H9 (cell line): ENCODE results near the gene TBC1D8B. TPM values are rescaled to one million over a fixed set of nuclear protein-coding genes. Genes with fewer than 3 reads are reported as not detected.

Experiments
- DNase-seq: peaks from one replicate; pipeline ENCODE4 v3.0.0-alpha.2; 2017
- H2AFZ ChIP-seq: one replicate; pipeline ENCODE4 v1.6.1; 2013; ENCODE audit warnings: mild to moderate bottlenecking, low read length, control low read depth, moderate library complexity
- H2AK5ac ChIP-seq: 2 replicates; pipeline ENCODE4 v1.6.1; 2013; ENCODE audit warnings: low read length, control low read depth, mixed read lengths; ENCODE audit not compliant: insufficient read length
- H2BK120ac ChIP-seq: one replicate; pipeline ENCODE4 v1.6.1; 2013; ENCODE audit warnings: low read depth, mild to moderate bottlenecking, low read length, control low read depth, inconsistent platforms; ENCODE audit not compliant: poor library complexity, severe bottlenecking
- H2BK12ac ChIP-seq: 2 replicates; pipeline ENCODE4 v1.6.1; 2013; ENCODE audit warnings: low read length, control low read depth, mixed read lengths, low read depth; ENCODE audit not compliant: insufficient read length
- H2BK15ac ChIP-seq: 2 replicates; pipeline ENCODE4 v1.6.1; 2013; ENCODE audit warnings: low read depth, low read length, control low read depth
- H2BK20ac ChIP-seq: one replicate; pipeline ENCODE4 v1.6.1; 2013; ENCODE audit warnings: low read depth, mild to moderate bottlenecking, low read length, control low read depth, inconsistent platforms; ENCODE audit not compliant: poor library complexity, severe bottlenecking
- H2BK5ac ChIP-seq: 2 replicates; pipeline ENCODE4 v1.6.1; 2013; ENCODE audit warnings: low read length, control low read depth, mixed read lengths; ENCODE audit not compliant: insufficient read length
- H3K14ac ChIP-seq: 2 replicates; pipeline ENCODE4 v1.6.1; 2013; ENCODE audit warnings: low read length, control low read depth; ENCODE audit not compliant: insufficient read depth
- H3K18ac ChIP-seq: 2 replicates; pipeline ENCODE4 v1.6.1; 2013; ENCODE audit warnings: low read depth, mild to moderate bottlenecking, mixed read lengths, low read length, control low read depth; ENCODE audit not compliant: insufficient read length
- H3K23ac ChIP-seq: 2 replicates; pipeline ENCODE4 v1.6.1; 2013; ENCODE audit warnings: low read length, control low read depth, mixed read lengths, low read depth; ENCODE audit not compliant: insufficient read length
- H3K23me2 ChIP-seq: 2 replicates; pipeline ENCODE4 v1.6.1; 2013; ENCODE audit warnings: low read depth, mild to moderate bottlenecking, mixed read lengths, low read length, control low read depth; ENCODE audit not compliant: insufficient read length, poor library complexity, severe bottlenecking
- H3K27ac ChIP-seq: 2 replicates; pipeline ENCODE4 v1.5.1; 2013; ENCODE audit warnings: low read length, control low read depth, mixed read lengths, low read depth; ENCODE audit not compliant: insufficient read length
- H3K27me3 ChIP-seq: 2 replicates; pipeline ENCODE4 v1.6.1; 2013; ENCODE audit warnings: low read length, control low read depth, inconsistent platforms; ENCODE audit not compliant: insufficient read depth
- H3K4ac ChIP-seq: 2 replicates; pipeline ENCODE4 v1.6.1; 2013; ENCODE audit warnings: low read depth, mild to moderate bottlenecking, control low read depth, inconsistent platforms, low read length, moderate library complexity
- H3K4me1 ChIP-seq: 2 replicates; pipeline ENCODE4 v1.6.1; 2013; ENCODE audit warnings: low read length, control low read depth, inconsistent platforms; ENCODE audit not compliant: insufficient read depth
- H3K4me2 ChIP-seq: 2 replicates; pipeline ENCODE4 v1.6.1; 2013; ENCODE audit warnings: low read length, control low read depth, mixed read lengths; ENCODE audit not compliant: insufficient read length, insufficient read depth
- H3K56ac ChIP-seq: 2 replicates; pipeline ENCODE4 v1.6.1; 2013; ENCODE audit warnings: low read depth, mild to moderate bottlenecking, mixed read lengths, low read length, control low read depth; ENCODE audit not compliant: insufficient read length
- H3K79me1 ChIP-seq: 2 replicates; pipeline ENCODE4 v1.6.1; 2013; ENCODE audit warnings: low read depth, mild to moderate bottlenecking, moderate library complexity, low read length, control low read depth, inconsistent platforms; ENCODE audit not compliant: insufficient read depth, poor library complexity, severe bottlenecking
- H3K79me2 ChIP-seq: 2 replicates; pipeline ENCODE4 v1.6.1; 2013; ENCODE audit warnings: low read length, control low read depth, inconsistent platforms; ENCODE audit not compliant: insufficient read depth
- H3K9ac ChIP-seq: 2 replicates; pipeline ENCODE4 v1.6.1; 2013; ENCODE audit warnings: low read length, control low read depth, mixed read lengths; ENCODE audit not compliant: insufficient read length; ENCODE audit errors: extremely low read depth
- H3K9me3 ChIP-seq: one replicate; pipeline ENCODE4 v1.6.1; 2013; ENCODE audit warnings: low read depth, low read length, inconsistent platforms; ENCODE audit not compliant: control insufficient read depth
- H3T11ph ChIP-seq: one replicate; pipeline ENCODE4 v1.6.1; 2013; ENCODE audit warnings: mild to moderate bottlenecking, low read length, control low read depth, inconsistent platforms
- H4K20me1 ChIP-seq: one replicate; pipeline ENCODE4 v1.6.1; 2013; ENCODE audit not compliant: control insufficient read depth, insufficient read length, insufficient read depth
- H4K5ac ChIP-seq: 2 replicates; pipeline ENCODE4 v1.6.1; 2013; ENCODE audit warnings: low read depth, mild to moderate bottlenecking, mixed read lengths, low read length, control low read depth; ENCODE audit not compliant: insufficient read length
- H4K8ac ChIP-seq: replicated peaks from 2 replicates; pipeline ENCODE4 v1.6.1; 2013; ENCODE audit warnings: low read length, control low read depth, mixed read lengths, low read depth; ENCODE audit not compliant: insufficient read length
- H4K91ac ChIP-seq: 2 replicates; pipeline ENCODE4 v1.6.1; 2013; ENCODE audit warnings: low read depth, mild to moderate bottlenecking, moderate library complexity, mixed read lengths, low read length, control low read depth; ENCODE audit not compliant: insufficient read length
- H3K27ac Mint-ChIP-seq, 3 experiments: 2 replicates in 2 of 3; 3 replicates in 1 of 3; pipeline ENCODE4 v1.8.0; 2020 to 2021; ENCODE audit warnings: mixed read lengths in 3 of 3, mild to moderate bottlenecking in 1 of 3, moderate library complexity in 1 of 3
- H3K27me3 Mint-ChIP-seq: 2 replicates; pipeline ENCODE4 v1.8.0; 2021; ENCODE audit warnings: low read depth, mild to moderate bottlenecking, moderate library complexity, mixed read lengths
- H3K36me3 Mint-ChIP-seq, 3 experiments: 2 replicates in 2 of 3; 3 replicates in 1 of 3; pipeline ENCODE4 v1.8.0; 2020 to 2021; ENCODE audit warnings: low read depth in 3 of 3, mixed read lengths in 3 of 3; ENCODE audit not compliant: insufficient read depth in 1 of 3
- H3K4me1 Mint-ChIP-seq, 2 experiments: 2 replicates each; pipeline ENCODE4 v1.8.0; 2020; ENCODE audit warnings: mixed read lengths in 2 of 2
- H3K4me3 Mint-ChIP-seq, 2 experiments: 2 replicates in 1 of 2; 3 replicates in 1 of 2; pipeline ENCODE4 v1.8.0; 2020 to 2021; ENCODE audit warnings: mild to moderate bottlenecking in 2 of 2, mixed read lengths in 2 of 2, moderate library complexity in 1 of 2
- H3K9me3 Mint-ChIP-seq, 2 experiments: 2 replicates in 1 of 2; 3 replicates in 1 of 2; pipeline ENCODE4 v1.8.0; 2020; ENCODE audit warnings: mild to moderate bottlenecking in 2 of 2, mixed read lengths in 2 of 2, moderate library complexity in 1 of 2
- CTCF ChIP-seq: fragments of 200-600 bp; sonication (generic); conservative IDR thresholded peaks from 3 replicates; pipeline ENCODE4 v1.8.0; 2021; ENCODE audit warnings: antibody characterized with exemption, mild to moderate bottlenecking
- WGBS: extraction: QIAGEN DNeasy Blood & Tissue Kit; methylation state at CpG from one replicate; pipeline ENCODE4 v1.1.7; 2013; ENCODE audit warnings: missing lambda C conversion rate, low lambda C conversion rate, mixed read lengths; ENCODE audit not compliant: insufficient read length; ENCODE audit errors: extremely low coverage; 5-methylcytosine and 5-hydroxymethylcytosine counted together
- total RNA-seq: library from RNA; stranded (reverse); gene quantifications from 2 replicates; pipeline ENCODE4 v1.2.1, GENCODE V29; 2021

Gene TBC1D8B
- total RNA-seq, 1 experiment from 2014 or later: 2.6 TPM

- no peak overlapping the region for H2BK15ac ChIP-seq
- no peak overlapping the region for H2AK5ac ChIP-seq
- H3K4me2 ChIP-seq: no peak overlapping the region
- H3T11ph ChIP-seq: no peak overlapping the region
- no peaks in the 10 kb centered on the region for H3K4me1 ChIP-seq
- no peak for TF ChIP-seq CTCF
- no peak overlapping the region for H3K4ac ChIP-seq
- H2BK12ac ChIP-seq: no peak overlapping the region
- H2AFZ ChIP-seq: no peak overlapping the region
- H3K79me2 ChIP-seq: no peaks in the 10 kb centered on the region
- H3K23me2 ChIP-seq: no peaks in the 10 kb centered on the region
- no peaks in the 10 kb centered on the region for H4K20me1 ChIP-seq
- H3K9ac ChIP-seq: no peak overlapping the region
- no peak overlapping the region for H2BK5ac ChIP-seq
- H3K56ac ChIP-seq: no peak overlapping the region
- H4K91ac ChIP-seq: no peak overlapping the region
- H3K23ac ChIP-seq: no peak overlapping the region
- H4K8ac ChIP-seq: no peak overlapping the region
- WGBS: no CpG with 5 or more reads among the region's 7 CpGs
- Mint-ChIP-seq H3K4me1 (peaks cover 0 to 5% of the 10 kb centered on the region in 2 experiments; a peak in 2 of 4 replicates), H3K27me3 (peaks cover 2% of the 10 kb centered on the region), H3K36me3 (no peaks in the 10 kb centered on the region; a peak in 1 of 7 replicates), H3K9me3 (peaks cover 0 to 49% of the 10 kb centered on the region in 2 experiments; a peak in 2 of 5 replicates), H3K4me3 (no peak overlapping the region), H3K27ac (no peak overlapping the region)
- H3K27ac ChIP-seq: no peak overlapping the region
- H3K14ac ChIP-seq: no peak overlapping the region
- H3K18ac ChIP-seq: no peak overlapping the region
- no peak overlapping the region for H4K5ac ChIP-seq
- H3K27me3 ChIP-seq: no peaks in the 10 kb centered on the region
- DNase-seq: no peak
- H2BK120ac ChIP-seq: no peak overlapping the region
- H2BK20ac ChIP-seq: no peak overlapping the region
- H3K79me1 ChIP-seq: no peaks in the 10 kb centered on the region
- H3K9me3 ChIP-seq: no peaks in the 10 kb centered on the region
These were observed 89.4 kb downstream of the TBC1D8B start for GRCh38 chrX:106891762-106892460.
